BLaER1 treated with 17β-estradiol and CSF1 and Interleukin-3, amounts not matched to agents 10 nM and 100 nM (cell line): ENCODE measurements around the gene INS.
A peak's percentile ranks its signal among the peaks of the same experiment; 100 is the strongest.

Experiments used
- H3K27ac ChIP-seq, 11 experiments: shearing (Covaris generic); formaldehyde crosslinking; 2 replicates each; pipeline ENCODE4 v1.8.1; 2022
- H3K27me3 ChIP-seq, 11 experiments: shearing (Covaris generic); formaldehyde crosslinking; 2 replicates each; pipeline ENCODE4 v1.8.1; 2022
- H3K36me3 ChIP-seq, 11 experiments: shearing (Covaris generic); formaldehyde crosslinking; 2 replicates each; pipeline ENCODE4 v1.8.1; 2022
- H3K4me1 ChIP-seq, 10 experiments: shearing (Covaris generic); formaldehyde crosslinking; 2 replicates each; pipeline ENCODE4 v1.8.1; 2022
- H3K4me2 ChIP-seq, 11 experiments: shearing (Covaris generic); formaldehyde crosslinking; 2 replicates each; pipeline ENCODE4 v1.8.1; 2022
- H3K4me3 ChIP-seq, 10 experiments: shearing (Covaris generic); formaldehyde crosslinking; 2 replicates each; pipeline ENCODE4 v1.8.1; 2022
- H3K9ac ChIP-seq, 11 experiments: shearing (Covaris generic); formaldehyde crosslinking; 2 replicates each; pipeline ENCODE4 v1.8.1; 2022
- H3K9me3 ChIP-seq, 11 experiments: shearing (Covaris generic); formaldehyde crosslinking; replicated peaks in 1 of 11; 2 replicates each; pipeline ENCODE4 v1.8.1; 2022
- H4K20me1 ChIP-seq, 11 experiments: shearing (Covaris generic); formaldehyde crosslinking; 2 replicates each; pipeline ENCODE4 v1.8.1; 2022
- Cebpa-rat ChIP-seq, 11 experiments: shearing (Covaris generic); IDR thresholded peaks; 2 replicates each; pipeline ENCODE4 v1.8.1; 2022

Gene INS

DNA sequence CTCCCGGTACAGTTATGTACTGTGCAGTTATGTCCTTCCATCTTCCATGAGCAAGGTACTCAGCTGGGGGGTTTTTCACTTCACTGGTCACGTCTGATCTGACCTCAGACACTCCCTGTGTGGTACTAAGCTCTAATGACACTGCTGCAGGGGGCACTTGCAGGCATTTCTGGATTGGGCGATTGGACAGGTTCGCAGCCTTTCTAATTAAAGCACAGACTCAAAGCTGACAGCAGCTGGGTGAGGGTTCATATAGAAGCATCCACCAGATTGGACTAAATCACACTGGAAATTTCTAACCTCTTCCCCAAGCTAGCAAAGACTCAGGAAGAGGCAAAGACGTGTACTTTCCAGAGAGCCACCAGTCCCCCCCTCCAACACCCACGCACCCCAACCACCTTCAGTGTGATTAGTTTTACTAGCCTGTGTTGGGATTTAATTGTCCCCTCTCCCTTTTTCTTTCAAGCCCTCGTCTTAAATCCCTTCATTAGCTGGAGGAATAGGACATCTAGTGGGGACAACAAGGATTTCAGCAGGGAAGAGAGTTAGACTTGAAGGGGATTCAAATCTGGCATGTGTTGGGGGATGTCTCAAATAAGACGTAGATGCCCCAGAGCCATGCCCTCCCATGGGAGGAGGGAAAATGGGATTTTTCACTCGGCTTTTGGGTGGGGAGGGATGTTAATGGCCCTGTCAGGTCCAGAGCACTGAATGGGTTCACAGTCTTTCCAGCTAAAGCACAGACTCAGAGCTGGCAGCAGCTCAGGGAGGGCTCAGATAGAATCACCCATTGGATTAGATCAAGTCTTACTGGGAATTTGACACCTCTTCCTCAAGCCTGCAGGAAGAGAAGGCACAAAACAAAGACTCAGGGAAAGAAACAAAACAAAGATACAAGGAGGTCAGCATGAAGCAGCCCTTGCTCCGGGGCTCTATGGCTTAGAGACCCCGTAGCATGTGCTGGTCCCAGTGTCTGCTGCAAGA, 10.9 kb downstream of the INS start:
- no peak overlapping the region; a peak in 1 of 22 replicates for H3K9ac ChIP-seq
- H3K27me3 ChIP-seq: peaks cover 60 to 64% (median 61%) of the 10 kb centered on the region in 11 experiments
- no peak overlapping the region for H3K27ac ChIP-seq
- H3K4me3 ChIP-seq: no peak overlapping the region
- H3K9me3 ChIP-seq: no peaks in the 10 kb centered on the region
- peaks cover 0 to 50% (median 12%) of the 10 kb centered on the region in 11 experiments; a peak in 10 of 22 replicates for H4K20me1 ChIP-seq
- peaks cover 4 to 18% (median 12%) of the 10 kb centered on the region in 10 experiments; a peak in 17 of 20 replicates for H3K4me1 ChIP-seq
- H3K4me2 ChIP-seq: no peak overlapping the region
- no peak for TF ChIP-seq Cebpa-rat (IDR thresholded peaks at IDR 0.05)
- no peaks in the 10 kb centered on the region for H3K36me3 ChIP-seq

GRCh38 chr11:2149460-2149859, 11.5 kb downstream of the INS start:
- TF ChIP-seq Cebpa-rat (IDR thresholded peaks at IDR 0.05): no peak
- no peak overlapping the region for H3K4me3 ChIP-seq
- no peak overlapping the region for H3K27ac ChIP-seq
- no peak overlapping the region for H3K4me2 ChIP-seq
- peaks cover 4 to 18% (median 11%) of the 10 kb centered on the region in 10 experiments; a peak in 17 of 20 replicates for H3K4me1 ChIP-seq
- no peaks in the 10 kb centered on the region for H3K36me3 ChIP-seq
- no peaks in the 10 kb centered on the region for H3K9me3 ChIP-seq
- H4K20me1 ChIP-seq: peaks cover 0 to 55% (median 12%) of the 10 kb centered on the region in 11 experiments; a peak in 10 of 22 replicates
- no peak overlapping the region for H3K9ac ChIP-seq
- peaks cover 67 to 69% (median 68%) of the 10 kb centered on the region in 11 experiments for H3K27me3 ChIP-seq

DNA sequence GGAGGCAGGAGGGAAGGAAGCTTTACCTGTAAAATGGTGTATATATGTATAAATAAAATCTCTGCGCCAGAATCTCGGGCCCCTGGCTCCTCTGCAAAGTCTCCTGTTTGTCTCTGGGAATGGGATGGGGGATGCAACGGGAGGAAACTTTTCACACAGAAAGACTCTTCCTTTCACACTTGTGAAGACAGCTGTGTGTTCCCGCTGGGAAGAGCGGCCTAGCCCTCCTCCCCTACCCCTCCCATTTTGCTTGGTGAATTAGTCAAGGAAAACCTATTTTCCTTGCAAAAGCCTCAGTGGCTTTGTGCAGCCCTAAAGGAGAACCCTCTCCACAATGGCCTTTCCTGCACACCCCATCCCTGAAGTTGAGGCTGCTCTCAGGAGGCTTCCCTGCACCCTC, 12.4 kb downstream of the INS start:
- H3K27ac ChIP-seq: no peak overlapping the region
- no peak overlapping the region for H3K4me2 ChIP-seq
- no peak overlapping the region for H3K9ac ChIP-seq
- H3K9me3 ChIP-seq: no peaks in the 10 kb centered on the region
- H3K27me3 ChIP-seq: peaks cover 76 to 78% (median 77%) of the 10 kb centered on the region in 11 experiments
- no peak for TF ChIP-seq Cebpa-rat (IDR thresholded peaks at IDR 0.05)
- H3K36me3 ChIP-seq: no peaks in the 10 kb centered on the region
- H3K4me3 ChIP-seq: no peak overlapping the region
- H3K4me1 ChIP-seq: peaks cover 5 to 18% (median 11%) of the 10 kb centered on the region in 10 experiments; a peak in 17 of 20 replicates
- H4K20me1 ChIP-seq: peaks cover 0 to 64% (median 19%) of the 10 kb centered on the region in 11 experiments; a peak in 11 of 22 replicates

DNA sequence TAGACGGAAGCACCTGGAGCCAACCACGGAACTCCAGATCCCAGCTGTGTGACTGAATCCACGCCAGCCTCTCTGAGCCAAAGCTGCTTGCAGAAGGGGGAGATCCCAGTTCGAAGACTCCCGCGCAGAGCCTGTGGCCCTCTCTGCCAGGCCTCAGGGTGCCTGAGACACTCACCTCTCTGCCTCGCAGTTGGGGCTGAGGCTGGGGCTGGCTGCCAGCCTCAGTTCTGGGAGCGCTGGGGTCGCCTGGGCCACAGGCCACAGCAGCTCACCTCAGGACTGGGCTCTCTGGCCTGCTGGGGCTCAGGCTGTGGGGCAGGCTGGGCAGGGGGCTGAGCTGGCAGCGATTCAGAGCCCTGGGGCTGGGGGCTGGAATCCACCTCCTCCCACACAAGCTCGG, 13.6 kb downstream of the INS start:
- Histone ChIP-seq H3K36me3 (no peaks in the 10 kb centered on the region), H4K20me1 (peaks cover 0 to 73% (median 26%) of the 10 kb centered on the region in 11 experiments; a peak in 13 of 22 replicates), H3K27ac (no peak overlapping the region), H3K9me3 (no peaks in the 10 kb centered on the region), H3K27me3 (peaks cover 87 to 90% (median 89%) of the 10 kb centered on the region in 11 experiments), H3K4me3 (no peak overlapping the region), H3K4me2 (peak overlapping the region in 4 of 11 experiments; percentile 4 to 32 (median 24); a peak in 5 of 22 replicates), H3K9ac (no peak overlapping the region), H3K4me1 (peaks cover 5 to 24% (median 13%) of the 10 kb centered on the region in 10 experiments; a peak in 17 of 20 replicates)
- no peak for TF ChIP-seq Cebpa-rat (IDR thresholded peaks at IDR 0.05)

DNA sequence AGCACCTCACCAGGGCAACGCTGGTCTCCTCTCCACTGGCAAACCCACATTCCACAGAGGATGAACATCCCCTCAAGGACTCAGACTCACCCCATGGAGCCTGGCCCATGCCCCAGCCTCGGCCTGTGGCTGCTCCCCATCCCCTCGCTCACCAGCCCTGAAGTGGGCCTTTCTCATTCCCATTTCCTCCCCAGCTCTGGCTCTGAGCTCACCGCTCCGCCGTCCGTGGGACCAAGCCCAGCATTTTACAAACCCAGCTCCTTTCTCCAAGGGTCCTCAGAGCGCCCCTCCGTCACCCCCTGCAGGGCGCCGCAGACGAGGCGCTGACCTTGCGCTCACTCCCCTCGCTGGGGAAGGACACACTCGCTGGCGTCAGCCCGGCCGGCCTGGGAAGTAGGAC, 15.0 kb downstream of the INS start:
- H4K20me1 ChIP-seq: peaks cover 0 to 83% (median 28%) of the 10 kb centered on the region in 11 experiments; a peak in 17 of 22 replicates

GRCh38 chr11:2144544-2145248, 16.3 kb downstream of the INS start:
- Histone ChIP-seq H3K36me3 (no peaks in the 10 kb centered on the region), H4K20me1 (peaks cover 0 to 86% (median 39%) of the 10 kb centered on the region in 11 experiments; a peak in 17 of 22 replicates), H3K9ac (no peak overlapping the region), H3K9me3 (peaks cover 0 to 5% (median 0%) of the 10 kb centered on the region in 11 experiments; a peak in 7 of 22 replicates), H3K4me1 (peaks cover 0 to 24% (median 7%) of the 10 kb centered on the region in 10 experiments; a peak in 11 of 20 replicates), H3K27me3 (peaks cover 99 to 100% (median 100%) of the 10 kb centered on the region in 11 experiments), H3K4me2 (peak overlapping the region in 3 of 11 experiments; percentile 61 to 92 (median 83); a peak in 6 of 22 replicates), H3K4me3 (peak overlapping the region in 2 of 10 experiments; percentile 24 to 39; a peak in 1 of 20 replicates), H3K27ac (no peak overlapping the region)
- no peak for TF ChIP-seq Cebpa-rat (IDR thresholded peaks at IDR 0.05)

More for the DNA sequence above, 15.0 kb downstream of the INS start:
- no peak overlapping the region for H3K9ac ChIP-seq
- no peak overlapping the region for H3K27ac ChIP-seq
- no peak overlapping the region for H3K4me3 ChIP-seq
- TF ChIP-seq Cebpa-rat (IDR thresholded peaks at IDR 0.05): no peak
- no peak overlapping the region for H3K4me2 ChIP-seq
- H3K9me3 ChIP-seq: no peaks in the 10 kb centered on the region
- peaks cover 99 to 100% (median 100%) of the 10 kb centered on the region in 11 experiments for H3K27me3 ChIP-seq
- H3K4me1 ChIP-seq: peaks cover 0 to 24% (median 8%) of the 10 kb centered on the region in 10 experiments; a peak in 11 of 20 replicates
- no peaks in the 10 kb centered on the region for H3K36me3 ChIP-seq

- Histone ChIP-seq H3K27me3 (peaks cover 98 to 100% (median 100%) of the 10 kb centered on the region in 11 experiments), H3K4me1 (peaks cover 0 to 24% (median 7%) of the 10 kb centered on the region in 10 experiments; a peak in 11 of 20 replicates), H3K36me3 (no peaks in the 10 kb centered on the region), H3K9ac (no peak overlapping the region), H4K20me1 (peaks cover 0 to 82% (median 40%) of the 10 kb centered on the region in 11 experiments; a peak in 17 of 22 replicates), H3K27ac (no peak overlapping the region), H3K4me2 (peak overlapping the region in 5 of 11 experiments; percentile 5 to 92 (median 61); a peak in 10 of 22 replicates), H3K4me3 (peak overlapping the region in 3 of 10 experiments; percentile 24 to 39 (median 35); a peak in 5 of 20 replicates), H3K9me3 (peaks cover 0 to 6% (median 0%) of the 10 kb centered on the region in 11 experiments; a peak in 7 of 22 replicates)
- no peak for TF ChIP-seq Cebpa-rat (IDR thresholded peaks at IDR 0.05)
These were observed 17.0 kb downstream of the INS start for GRCh38 chr11:2143799-2144543.

DNA sequence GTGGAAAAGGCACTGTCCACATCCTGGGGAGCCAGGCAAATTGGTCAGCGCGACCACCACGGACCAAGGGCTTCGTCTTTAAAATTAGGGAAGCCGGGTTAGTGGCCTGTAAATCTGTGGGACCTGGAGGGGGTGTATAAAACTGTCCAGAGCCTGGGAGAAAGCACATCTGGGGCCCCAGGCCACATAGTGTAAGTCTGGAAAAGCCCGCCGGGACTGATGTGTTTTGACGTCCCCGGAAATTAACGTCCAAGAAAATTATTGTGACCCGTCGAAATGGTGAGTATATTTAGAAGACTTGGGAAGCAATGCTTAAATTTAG, 17.6 kb downstream of the INS start:
- H3K36me3 ChIP-seq: no peaks in the 10 kb centered on the region
- no peak for TF ChIP-seq Cebpa-rat (IDR thresholded peaks at IDR 0.05)
- peak overlapping the region in 2 of 10 experiments; percentile 24 to 39; a peak in 3 of 20 replicates for H3K4me3 ChIP-seq
- H3K9ac ChIP-seq: no peak overlapping the region
- H3K9me3 ChIP-seq: peaks cover 0 to 6% (median 0%) of the 10 kb centered on the region in 11 experiments; a peak in 7 of 22 replicates
- peak overlapping the region in 5 of 11 experiments; percentile 5 to 92 (median 61); a peak in 8 of 22 replicates for H3K4me2 ChIP-seq
- peaks cover 0 to 24% (median 7%) of the 10 kb centered on the region in 10 experiments; a peak in 11 of 20 replicates for H3K4me1 ChIP-seq
- peaks cover 0 to 77% (median 40%) of the 10 kb centered on the region in 11 experiments; a peak in 17 of 22 replicates for H4K20me1 ChIP-seq
- H3K27me3 ChIP-seq: peaks cover 98 to 100% (median 100%) of the 10 kb centered on the region in 11 experiments
- H3K27ac ChIP-seq: no peak overlapping the region
